Loucy (cell line): ENCODE results near the gene PTPRK.

Experiments
- H2AFZ ChIP-seq: fragments of 200-600 bp; sonication (generic); 2 replicates; pipeline ENCODE4 v1.6.0; 2016; ENCODE audit warnings: antibody characterized with exemption, mild to moderate bottlenecking, low read length, moderate library complexity
- H3F3A ChIP-seq: fragments of 200-600 bp; 2 replicates; pipeline ENCODE4 v1.6.0; 2016; ENCODE audit warnings: antibody characterized with exemption, low read depth, mild to moderate bottlenecking
- H3K27me3 ChIP-seq: fragments of 200-600 bp; sonication (generic); 2 replicates; pipeline ENCODE4 v1.6.1; 2014; ENCODE audit warnings: low read length, mild to moderate bottlenecking; ENCODE audit not compliant: insufficient read depth, poor library complexity, severe bottlenecking
- H3K36me3 ChIP-seq: fragments of 200-600 bp; sonication (generic); 2 replicates; pipeline ENCODE4 v1.6.1; 2016; ENCODE audit warnings: low read length; ENCODE audit not compliant: insufficient read depth
- H3K4me1 ChIP-seq: fragments of 200-600 bp; sonication (generic); 2 replicates; pipeline ENCODE4 v1.5.1; 2014; ENCODE audit warnings: low read length, mild to moderate bottlenecking; ENCODE audit not compliant: insufficient read depth, poor library complexity, severe bottlenecking
- H3K4me2 ChIP-seq: fragments of 200-600 bp; sonication (generic); 2 replicates; pipeline ENCODE4 v1.6.0; 2014; ENCODE audit warnings: antibody characterized with exemption, low read length, low read depth, mild to moderate bottlenecking; ENCODE audit not compliant: poor library complexity, severe bottlenecking
- H3K4me3 ChIP-seq: fragments of 200-600 bp; sonication (generic); 2 replicates; pipeline ENCODE4 v1.5.1; 2014; ENCODE audit warnings: low read length, mild to moderate bottlenecking, mixed read lengths; ENCODE audit not compliant: poor library complexity, severe bottlenecking
- H3K79me2 ChIP-seq: fragments of 200-600 bp; sonication (generic); 2 replicates; pipeline ENCODE4 v1.6.1; 2014; ENCODE audit warnings: low read length; ENCODE audit not compliant: insufficient read depth
- H3K9ac ChIP-seq: fragments of 200-600 bp; sonication (generic); 2 replicates; pipeline ENCODE4 v1.6.0; 2014; ENCODE audit warnings: mild to moderate bottlenecking, low read depth, low read length, moderate library complexity; ENCODE audit not compliant: poor library complexity, severe bottlenecking
- H3K9me2 ChIP-seq: fragments of 200-600 bp; sonication (generic); replicated peaks from 2 replicates; pipeline ENCODE4 v1.6.1; 2016; ENCODE audit warnings: low read depth, low read length, mixed read lengths
- H3K9me3 ChIP-seq: fragments of 200-600 bp; sonication (generic); 2 replicates; pipeline ENCODE4 v1.6.1; 2014; ENCODE audit warnings: mild to moderate bottlenecking, antibody characterized with exemption, low read length, low read depth; ENCODE audit not compliant: insufficient read depth
- H4K20me1 ChIP-seq: fragments of 200-600 bp; sonication (generic); 2 replicates; pipeline ENCODE4 v1.6.0; 2014; ENCODE audit warnings: antibody characterized with exemption, low read length, mild to moderate bottlenecking; ENCODE audit not compliant: insufficient read depth, poor library complexity, severe bottlenecking
- CTCF ChIP-seq: fragments of 200-600 bp; sonication (generic); conservative IDR thresholded peaks from 2 replicates; pipeline ENCODE4 v1.5.1; 2014; ENCODE audit warnings: mild to moderate bottlenecking, antibody characterized with exemption, low read length
- EZH2phosphoT487 ChIP-seq: fragments of 200-600 bp; IDR thresholded peaks from 2 replicates; pipeline ENCODE4 v1.6.1; 2018; ENCODE audit warnings: antibody characterized with exemption, mild to moderate bottlenecking, moderate library complexity, borderline replicate concordance

PTPRK gene

DNA sequence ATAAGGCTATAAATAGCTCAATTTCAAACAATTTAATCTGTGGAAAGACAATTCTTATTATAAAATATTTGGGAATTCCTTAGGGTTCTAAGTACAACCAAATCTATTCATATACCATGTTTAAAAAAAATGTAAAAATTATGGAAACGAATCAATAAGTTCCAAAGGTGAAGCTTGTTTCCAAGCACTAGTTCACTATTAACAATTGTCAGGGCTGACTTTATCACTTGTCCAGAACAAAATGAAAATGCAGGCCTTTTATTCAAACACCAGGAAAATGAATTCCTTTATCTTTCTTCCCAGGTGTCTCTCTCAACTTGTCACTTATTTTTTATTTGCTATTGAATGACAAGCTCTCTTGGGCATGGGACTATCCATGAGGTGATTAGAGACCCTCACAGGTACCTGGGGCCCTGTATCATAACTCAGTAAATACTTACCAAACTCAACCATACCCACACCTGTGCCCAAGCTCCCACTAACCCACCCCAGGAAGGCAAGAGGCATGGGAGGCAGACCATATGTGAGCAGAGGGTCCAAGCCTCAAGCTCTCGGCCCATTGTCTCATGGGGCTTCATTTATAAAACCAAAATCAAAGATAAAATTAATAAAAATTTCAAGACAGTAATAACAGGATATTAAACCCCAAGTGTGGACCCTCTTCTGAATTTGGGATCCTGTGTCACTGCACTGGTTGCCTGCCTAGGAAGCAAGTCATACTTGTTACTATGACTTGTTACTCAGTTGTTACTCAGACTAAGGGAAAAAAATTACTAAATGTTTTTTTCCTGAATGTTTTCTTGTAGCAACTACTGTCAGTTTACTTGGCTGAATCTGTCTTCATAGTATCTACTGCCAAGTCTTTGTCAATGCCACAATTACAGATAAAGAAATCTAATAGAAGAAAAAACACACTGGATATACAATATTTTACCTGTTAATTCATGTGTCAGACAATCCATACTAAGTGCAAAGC is 54.7 kb downstream of the PTPRK start:
- Histone ChIP-seq H3K36me3 (no peaks in the 10 kb centered on the region), H3K4me1 (no peaks in the 10 kb centered on the region), H3K9me2 (no peaks in the 10 kb centered on the region), H2AFZ (no peak overlapping the region), H3K9ac (no peak overlapping the region), H3K4me2 (no peak overlapping the region), H3K9me3 (no peaks in the 10 kb centered on the region), H3F3A (no peaks in the 10 kb centered on the region), H4K20me1 (no peaks in the 10 kb centered on the region), H3K4me3 (no peak overlapping the region), H3K27me3 (no peaks in the 10 kb centered on the region), H3K79me2 (no peaks in the 10 kb centered on the region)
- no peak for TF ChIP-seq CTCF
- TF ChIP-seq EZH2phosphoT487 = no peak

GRCh38 chr6:128464790-128465189 is 55.6 kb downstream of the PTPRK start:
- TF ChIP-seq EZH2phosphoT487 = no peak
- TF ChIP-seq CTCF = no peak
- H2AFZ ChIP-seq = no peak overlapping the region
- H3K79me2 ChIP-seq = no peaks in the 10 kb centered on the region
- H3K9me3 ChIP-seq = no peaks in the 10 kb centered on the region
- H3K36me3 ChIP-seq = no peaks in the 10 kb centered on the region
- H3F3A ChIP-seq = no peaks in the 10 kb centered on the region
- no peaks in the 10 kb centered on the region for H3K9me2 ChIP-seq
- H3K4me3 ChIP-seq = no peak overlapping the region
- no peak overlapping the region for H3K4me2 ChIP-seq
- H3K9ac ChIP-seq = no peak overlapping the region
- no peaks in the 10 kb centered on the region for H4K20me1 ChIP-seq
- H3K4me1 ChIP-seq = no peaks in the 10 kb centered on the region
- no peaks in the 10 kb centered on the region for H3K27me3 ChIP-seq

DNA sequence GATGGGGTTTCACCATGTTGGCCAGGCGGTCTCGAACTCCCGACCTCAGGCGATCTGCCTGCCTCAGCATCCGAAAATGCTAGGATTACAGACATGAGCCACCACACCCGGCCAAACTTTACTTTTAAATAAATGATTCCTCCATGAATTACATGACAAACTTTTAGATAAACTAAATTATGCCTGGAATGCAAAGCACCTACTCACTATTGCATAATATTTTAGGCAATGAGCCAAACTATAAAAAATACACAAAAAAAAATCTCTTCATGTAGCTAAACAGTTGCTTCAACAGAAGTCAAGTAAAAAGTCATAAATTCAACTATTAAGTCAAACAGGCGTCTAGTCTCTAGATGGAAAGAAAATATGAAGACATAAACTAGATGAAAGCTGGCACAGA is 56.5 kb downstream of the PTPRK start:
- no peaks in the 10 kb centered on the region for H3K4me1 ChIP-seq
- H3K4me3 ChIP-seq = no peak overlapping the region
- no peaks in the 10 kb centered on the region for H3F3A ChIP-seq
- H3K79me2 ChIP-seq = no peaks in the 10 kb centered on the region
- no peak overlapping the region for H3K4me2 ChIP-seq
- no peaks in the 10 kb centered on the region for H3K9me2 ChIP-seq
- H3K27me3 ChIP-seq = no peaks in the 10 kb centered on the region
- no peaks in the 10 kb centered on the region for H3K36me3 ChIP-seq
- H2AFZ ChIP-seq = no peak overlapping the region
- no peaks in the 10 kb centered on the region for H4K20me1 ChIP-seq
- H3K9ac ChIP-seq = no peak overlapping the region
- no peaks in the 10 kb centered on the region for H3K9me3 ChIP-seq
- no peak for TF ChIP-seq EZH2phosphoT487
- TF ChIP-seq CTCF = no peak
